Heart left ventricle (tissue), 13 donors: ENCODE measurements around the gene LIPG.

Experiments
- CTCF ChIP-seq, 12 donors: fragments of 200-600 bp; sonication (generic) in 4 of 12; IDR thresholded peaks; one replicate each; pipeline versions ENCODE4 v1.5.0 to v1.8.0; 2018 to 2022; ENCODE audit warnings: antibody characterized with exemption in 12 of 12, mild to moderate bottlenecking in 5 of 12
- POLR2A ChIP-seq, 2 donors: fragments of 450-650 bp; IDR thresholded peaks; one replicate each; pipeline ENCODE4 v1.6.1; 2017; ENCODE audit warnings: antibody characterized with exemption in 2 of 2, mild to moderate bottlenecking in 2 of 2, moderate library complexity in 2 of 2
- donor health status: ischemic (EF 13 %, LVEDD 7.1; RV severe dilation, severe dysfunction).
- donor health status: DM: no; HTN: yes; CAD: no.
- donor health status: DM: no; HTN: no; CAD: no.
- donor health status: ischemic (EF 25% LVEDD 6.9; RV normal size, moderate dysfunction).
- donor health status: ischemic (EF 25% LVEDD 5.7; RV mildly dilated, moderate dysfunction).
- donor health status: ischemic (EF 35%, LVEDD 5.7; RV mildly dilated, moderate dysfunction).
- donor health status: nonischemic (EF 11% LVEDD 7.7; RV severe dilation, severe dysfunction).
- donor health status: DM: yes; HTN: yes; CAD: no.
- donor health status: PGD.
- donor health status: ischemic (EF 29% LVEDD 5.4; RV normal size, mild dysfunction).
- donor health status: nonischemic (EF 23%, LVEDD 6.1; RV moderate dilation, normal function).

- TF ChIP-seq POLR2A (IDR thresholded peaks at IDR 0.05) (no peak), CTCF (IDR thresholded peaks at IDR 0.05) (no peak)
These were observed 15.1 kb upstream of the LIPG start for GRCh38 chr18:49546719-49547273.
